Endometrial microvascular endothelial cells (primary cell): ENCODE results near the gene NOL4L. TPM values are rescaled to one million over a fixed set of nuclear protein-coding genes. Genes with fewer than 3 reads are reported as not detected.

ENCODE experiments used
- in situ Hi-C: cut with HindIII; loops from 2 replicates; pipeline ENCODE4 v1.10.0; 2017; ENCODE audit warnings: low sequenced_read_pairs, low pct_unique_long_range_greater_than_20kb; ENCODE audit errors: inconsistent ontology term
- total RNA-seq: library from RNA; depleted of rRNA; stranded (reverse); fragments of >200 nt; gene quantifications from one replicate; pipeline ENCODE4 v1.2.3, GENCODE V29; 2015; ENCODE audit errors: inconsistent ontology term

The NOL4L gene
- total RNA-seq, 1 donor from 2014 or later = 25.6 TPM

- in situ Hi-C loops = no loop called here
Observed at GRCh38 chr20:32458837-32459220, 126.3 kb downstream of the NOL4L start.

GRCh38 chr20:32458061-32458836 is 126.9 kb downstream of the NOL4L start:
- in situ Hi-C loops = no loop called here

- in situ Hi-C loops = no loop called here
Observed at GRCh38 chr20:32457479-32457986, 127.6 kb downstream of the NOL4L start.

DNA sequence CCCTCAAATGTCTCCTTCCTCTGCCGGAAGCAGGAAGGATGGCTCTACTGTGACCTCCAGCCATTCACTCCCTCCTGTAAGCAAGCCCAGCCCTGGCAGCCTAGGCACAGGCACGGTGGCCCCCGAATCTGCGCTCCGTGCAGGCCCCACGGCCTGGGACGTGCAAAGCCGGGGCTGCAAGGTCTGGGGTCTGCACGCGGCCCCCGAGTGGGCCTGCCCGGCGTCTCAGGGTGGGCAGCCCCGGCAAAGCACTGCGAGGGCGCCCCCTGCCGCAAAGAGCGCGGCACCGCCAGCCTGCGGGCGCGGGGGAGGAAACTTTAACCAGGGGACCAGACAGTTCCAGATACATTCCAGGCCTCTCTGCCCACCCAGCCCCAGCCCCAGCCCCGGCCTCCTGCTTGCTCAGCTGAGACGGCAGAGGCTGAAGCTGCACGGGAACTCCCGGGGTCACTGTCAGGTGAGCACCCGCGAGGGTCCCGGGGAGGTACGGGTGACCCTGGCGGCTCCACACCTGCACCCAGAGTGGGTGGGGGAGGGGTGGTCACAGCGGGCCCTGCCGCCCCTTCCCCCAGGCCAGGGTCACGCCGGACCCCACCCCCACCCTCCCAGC is 128.2 kb downstream of the NOL4L start:
- in situ Hi-C loops = no loop called here

GRCh38 chr20:32455901-32456701 is 129.0 kb downstream of the NOL4L start:
- in situ Hi-C loops = no loop called here

- in situ Hi-C loops = no loop called here
Observed at GRCh38 chr20:32455171-32455900, 129.8 kb downstream of the NOL4L start.

GRCh38 chr20:32454164-32455145 is 130.7 kb downstream of the NOL4L start:
- in situ Hi-C loops = no loop called here

DNA sequence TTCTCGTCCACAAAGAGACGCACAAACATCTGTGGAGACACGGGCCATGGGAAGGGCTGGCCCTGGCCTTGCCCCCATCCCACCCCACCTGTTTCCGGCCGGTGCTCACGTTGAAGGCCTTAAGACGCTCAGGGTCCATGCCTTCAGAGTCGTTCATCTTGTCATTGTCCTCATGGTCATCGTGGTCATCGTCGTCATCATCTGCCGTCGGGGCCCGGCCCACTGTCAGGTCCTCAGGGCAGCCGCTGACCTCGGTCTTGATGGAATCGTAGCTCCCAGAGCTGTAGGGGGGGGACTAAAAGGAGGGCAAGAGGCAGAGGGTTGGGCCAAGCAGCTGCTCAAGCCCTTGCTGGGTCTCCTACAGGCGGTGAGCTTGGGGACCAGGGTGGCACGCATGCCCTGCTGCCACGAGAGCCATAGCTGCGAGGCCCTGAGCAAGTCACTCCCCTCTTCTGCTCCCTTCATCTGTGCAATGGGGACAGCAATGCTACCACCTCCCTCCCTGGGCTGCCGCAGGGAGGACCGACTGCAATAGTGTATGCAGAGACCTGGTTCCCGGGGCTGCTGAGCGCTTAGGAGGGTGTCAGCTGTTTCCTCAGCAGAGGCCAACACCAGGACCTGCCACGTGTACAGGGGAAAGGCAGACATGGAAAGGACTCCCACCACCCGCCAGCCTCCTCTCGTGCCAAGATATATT is 131.5 kb downstream of the NOL4L start:
- in situ Hi-C loops = no loop called here

DNA sequence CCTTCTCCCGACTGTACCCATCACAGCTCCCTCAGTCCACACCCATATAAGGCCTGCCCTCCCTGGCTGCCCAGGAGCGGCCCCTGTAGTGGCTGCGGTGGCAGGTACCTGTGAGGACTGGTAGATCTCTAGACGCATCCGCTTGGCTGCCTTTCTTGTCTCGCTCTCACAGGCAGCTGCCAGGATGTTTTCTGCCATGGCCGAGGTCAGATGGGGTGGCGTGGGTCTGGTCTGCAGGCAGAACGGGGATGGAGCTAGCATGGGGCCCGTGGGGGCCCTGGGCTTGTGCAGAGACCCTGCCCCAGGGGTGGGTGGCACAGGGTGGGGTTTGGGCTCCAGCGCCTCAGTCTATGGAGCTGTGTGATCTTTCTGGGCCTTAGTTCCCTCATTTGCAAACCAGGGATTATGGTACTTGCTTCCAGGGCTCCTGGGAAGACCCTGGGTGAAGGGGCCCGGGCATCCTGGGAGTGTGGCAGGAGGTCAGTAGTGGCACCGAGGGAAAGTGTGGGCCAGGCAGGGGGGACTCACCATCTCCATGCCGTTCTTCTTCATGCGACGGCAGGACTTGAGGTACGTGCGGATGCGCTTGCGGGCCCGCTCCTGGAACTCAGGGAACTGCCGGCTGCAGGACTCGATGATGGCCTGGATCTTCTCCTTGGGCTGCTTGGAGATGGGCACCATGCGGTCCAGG is 132.2 kb downstream of the NOL4L start:
- in situ Hi-C loops = no loop called here

DNA sequence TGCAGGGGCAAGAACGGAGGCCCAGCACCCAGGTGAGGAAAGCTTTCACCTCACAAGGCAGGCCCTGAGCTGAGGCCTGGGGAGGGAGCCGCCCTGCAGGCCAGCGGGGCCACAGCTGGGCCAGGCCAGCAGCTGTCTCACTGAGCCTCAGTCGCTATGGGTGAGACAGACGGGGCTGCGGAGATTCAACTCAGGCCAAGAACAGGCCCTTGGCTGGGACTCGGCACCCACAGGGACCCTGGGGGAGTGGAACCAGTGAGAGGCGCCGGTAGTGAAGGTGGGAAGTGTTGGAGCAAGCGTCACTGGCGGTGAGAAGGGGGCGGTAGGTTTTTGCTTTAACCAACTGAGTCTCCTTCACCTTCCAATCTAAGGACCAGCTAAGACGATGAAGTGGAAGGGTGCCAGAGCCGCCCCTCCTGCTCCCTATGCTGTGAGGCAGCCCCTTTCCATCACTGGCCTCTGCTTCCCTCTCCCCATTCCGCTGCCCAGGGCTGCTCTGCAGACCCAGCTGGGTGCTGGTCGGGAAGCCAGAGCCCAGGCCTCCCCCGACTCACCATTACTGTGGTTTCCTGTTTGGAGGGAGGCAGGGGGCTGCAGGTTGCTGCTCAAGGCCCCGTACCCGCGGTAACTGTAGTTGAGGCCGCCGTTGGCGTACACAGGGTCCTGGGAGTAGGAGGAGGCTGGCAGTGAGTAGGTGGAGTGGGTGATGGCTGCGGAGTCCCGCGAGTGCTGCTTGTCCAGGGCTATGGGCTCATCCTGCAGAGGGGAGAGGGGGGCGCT is 133.3 kb downstream of the NOL4L start:
- in situ Hi-C loops = no loop called here

GRCh38 chr20:32451340-32451681 is 133.8 kb downstream of the NOL4L start:
- in situ Hi-C loops = no loop called here

GRCh38 chr20:32450484-32451061 is 134.6 kb downstream of the NOL4L start:
- in situ Hi-C loops = no loop called here

- in situ Hi-C loops = no loop called here
Observed at GRCh38 chr20:32449890-32450401, 135.2 kb downstream of the NOL4L start.

GRCh38 chr20:32449057-32449889 is 135.9 kb downstream of the NOL4L start:
- in situ Hi-C loops = no loop called here
